ENCODE data around the gene YJU2.

DNA sequence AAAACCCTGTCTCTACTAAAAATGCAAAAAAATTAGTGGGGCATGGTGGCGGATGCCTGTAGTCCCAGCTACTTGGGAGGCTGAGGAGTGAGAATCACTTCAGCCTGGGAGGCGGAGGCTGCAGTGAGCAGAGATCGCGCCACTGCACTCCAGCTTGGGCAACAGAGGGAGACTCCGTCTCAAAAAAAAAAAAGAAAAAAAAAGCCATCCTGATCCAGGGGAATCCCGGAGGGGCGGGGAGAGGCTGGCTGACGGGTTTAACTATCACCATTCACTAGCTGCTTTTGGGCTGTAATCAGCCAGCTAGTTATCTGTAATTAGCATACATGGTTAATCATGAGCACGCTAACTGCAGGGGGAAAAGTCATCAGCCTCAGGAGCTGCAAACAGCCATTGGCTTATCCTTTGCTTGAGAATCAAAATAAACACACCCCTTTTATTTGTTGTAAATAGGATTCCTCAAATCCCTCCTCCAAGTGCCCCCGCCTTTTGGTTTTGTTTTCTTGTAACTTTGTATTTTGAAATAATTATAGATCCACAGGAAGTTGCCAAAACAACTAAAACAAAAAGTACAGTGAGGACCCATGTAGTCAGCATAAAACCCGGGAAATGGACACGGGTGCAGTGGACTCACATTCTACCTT is 67.1 kb downstream of the YJU2 start:
- TF ChIP-seq, protein P1, sequence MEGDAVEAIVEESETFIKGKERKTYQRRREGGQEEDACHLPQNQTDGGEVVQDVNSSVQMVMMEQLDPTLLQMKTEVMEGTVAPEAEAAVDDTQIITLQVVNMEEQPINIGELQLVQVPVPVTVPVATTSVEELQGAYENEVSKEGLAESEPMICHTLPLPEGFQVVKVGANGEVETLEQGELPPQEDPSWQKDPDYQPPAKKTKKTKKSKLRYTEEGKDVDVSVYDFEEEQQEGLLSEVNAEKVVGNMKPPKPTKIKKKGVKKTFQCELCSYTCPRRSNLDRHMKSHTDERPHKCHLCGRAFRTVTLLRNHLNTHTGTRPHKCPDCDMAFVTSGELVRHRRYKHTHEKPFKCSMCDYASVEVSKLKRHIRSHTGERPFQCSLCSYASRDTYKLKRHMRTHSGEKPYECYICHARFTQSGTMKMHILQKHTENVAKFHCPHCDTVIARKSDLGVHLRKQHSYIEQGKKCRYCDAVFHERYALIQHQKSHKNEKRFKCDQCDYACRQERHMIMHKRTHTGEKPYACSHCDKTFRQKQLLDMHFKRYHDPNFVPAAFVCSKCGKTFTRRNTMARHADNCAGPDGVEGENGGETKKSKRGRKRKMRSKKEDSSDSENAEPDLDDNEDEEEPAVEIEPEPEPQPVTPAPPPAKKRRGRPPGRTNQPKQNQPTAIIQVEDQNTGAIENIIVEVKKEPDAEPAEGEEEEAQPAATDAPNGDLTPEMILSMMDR (IDR thresholded peaks at IDR 0.05) = no peak
- TF ChIP-seq POLR2AphosphoS5 (IDR thresholded peaks at IDR 0.05; ENCODE audit: insufficient read depth in 1 of 2, low read depth in 1 of 2) = no peak

All from vagina (tissue), 2 donors.